ENCODE measurements around the gene LRPPRC. TPM values are rescaled to one million over a fixed set of nuclear protein-coding genes. Genes with fewer than 3 reads are reported as not detected.

Gene LRPPRC
- total and polyA plus RNA-seq, 9 of the 15 experiments (the other 6 are each of a cell fraction or from before 2014, with no cell fraction given), result 41.5 to 214 (median 138) TPM

GRCh38 chr2:43986600-43986999 is 9.2 kb downstream of the LRPPRC start:
- WGBS (ENCODE audit: insufficient coverage, low coverage, missing lambda C conversion rate), result 95% methylated on average over 6 of the region's 6 CpGs
- H3K9me1 ChIP-seq (ENCODE audit: control insufficient read depth, insufficient read depth, low read length), result no peaks in the 10 kb centered on the region
- H3K27ac ChIP-seq (ENCODE audit: extremely low read depth, low read depth, low read length), result no peak overlapping the region
- peaks cover 0 to 4% of the 10 kb centered on the region in 2 experiments; a peak in 2 of 5 replicates for H3K4me1 ChIP-seq (replicated peaks in 1 of 2; ENCODE audit: control insufficient read depth in 2 of 2, insufficient read depth in 2 of 2, low read length in 2 of 2)
- POLR2A ChIA-PET, result interaction anchor here (1.0 to 1.5 kb wide), 2 partner anchors 9 to 22 kb away, joined by 3 read pairs; no protein-coding TSS in a partner anchor
- in situ Hi-C loops (cut with MboI) (no loop called here), intact Hi-C loops (cut with micrococcal nuclease) (no loop called here)
- ATAC-seq (no peak), DNase-seq (ENCODE audit: extremely low read depth in 1 of 4, low spot score in 3 of 4) (no peak), FAIRE-seq (no peak)
- CTCF ChIA-PET (ENCODE audit: low intra/inter-chr PET ratio), result no interaction called here
- no peak overlapping the region for H3K4me3 ChIP-seq
- TF ChIP-seq AFF4 (CRISPR knock-in tag; IDR thresholded peaks at IDR 0.05) (no peak), GTF2A2 (tag; IDR thresholded peaks at IDR 0.05) (no peak), ASH1L (IDR thresholded peaks at IDR 0.05; ENCODE audit: borderline replicate concordance, low read depth, partially characterized antibody) (no peak), RAD51 (IDR thresholded peaks at IDR 0.05; ENCODE audit: borderline replicate concordance, low read depth) (no peak), TAF9B (IDR thresholded peaks at IDR 0.05; ENCODE audit: partially characterized antibody) (no peak), HLTF (IDR thresholded peaks at IDR 0.05) (no peak), HMG20B (CRISPR knock-in tag; IDR thresholded peaks at IDR 0.05) (no peak), HDAC2 (IDR thresholded peaks at IDR 0.05) (no peak), ZNF696 (CRISPR knock-in tag; conservative IDR thresholded peaks at IDR 0.05) (no peak), ZBTB33 (CRISPR knock-in tag; IDR thresholded peaks at IDR 0.05) (no peak), HDAC3 (IDR thresholded peaks at IDR 0.05; ENCODE audit: borderline replicate concordance, partially characterized antibody) (no peak), TEAD4 (IDR thresholded peaks at IDR 0.05; ENCODE audit: low read length) (no peak), TEAD4 (CRISPR knock-in tag; IDR thresholded peaks at IDR 0.05; ENCODE audit: borderline replicate concordance) (no peak)
- H3K9ac ChIP-seq (ENCODE audit: insufficient read depth in 1 of 2, low read depth in 2 of 2, low read length in 2 of 2), result no peak overlapping the region
- peaks cover 2% of the 10 kb centered on the region; the same call in 1 of the 2 replicates for H4K20me1 ChIP-seq (replicated peaks; ENCODE audit: control insufficient read depth, insufficient read depth, low read length)
- H3K27me3 ChIP-seq (ENCODE audit: control insufficient read depth in 2 of 2, insufficient read depth in 2 of 2, low read length in 2 of 2), result no peaks in the 10 kb centered on the region
- H3K36me3 ChIP-seq (ENCODE audit: control insufficient read depth, insufficient read depth, low read length), result peaks cover 91% of the 10 kb centered on the region
- BruUV-seq (replicated peaks), result no TSS peak
- no peaks in the 10 kb centered on the region for H3K9me3 ChIP-seq (replicated peaks; ENCODE audit: control insufficient read depth, insufficient read depth, low read depth, low read length)
- H3K4me2 ChIP-seq (ENCODE audit: insufficient read depth, low read length), result no peak overlapping the region
- no peak overlapping the region for H2AFZ ChIP-seq (ENCODE audit: low read depth, low read length)
- H3K79me2 ChIP-seq (ENCODE audit: control insufficient read depth, insufficient read depth, low read length), result peaks cover 94% of the 10 kb centered on the region

Data from K562 (cell line).